Trophoblast cell (in vitro differentiated cells and primary cell): ENCODE data around the gene MAPK8IP2.

Experiments
- DNase-seq, 2 donors: peaks; one replicate each; pipeline ENCODE4 v3.0.0-alpha.2; 2016
- H2AFZ ChIP-seq: 2 replicates; pipeline ENCODE4 v1.6.1; 2013; ENCODE audit warnings: low read length, moderate library complexity, mild to moderate bottlenecking; ENCODE audit not compliant: insufficient read depth, poor library complexity
- H2AK5ac ChIP-seq: 2 replicates; pipeline ENCODE4 v1.6.1; 2013; ENCODE audit warnings: mild to moderate bottlenecking, low read length
- H2BK120ac ChIP-seq: 2 replicates; pipeline ENCODE4 v1.6.1; 2013; ENCODE audit warnings: low read length, mild to moderate bottlenecking, moderate library complexity; ENCODE audit not compliant: insufficient read depth, poor library complexity
- H2BK12ac ChIP-seq: 2 replicates; pipeline ENCODE4 v1.6.1; 2013; ENCODE audit warnings: mild to moderate bottlenecking, low read length, moderate library complexity
- H2BK5ac ChIP-seq: 2 replicates; pipeline ENCODE4 v1.6.1; 2013; ENCODE audit warnings: low read length, low read depth, moderate library complexity, mild to moderate bottlenecking; ENCODE audit not compliant: poor library complexity
- H3K14ac ChIP-seq: 2 replicates; pipeline ENCODE4 v1.6.1; 2013; ENCODE audit warnings: mild to moderate bottlenecking, low read length
- H3K18ac ChIP-seq: 2 replicates; pipeline ENCODE4 v1.6.1; 2013; ENCODE audit warnings: mild to moderate bottlenecking, low read length
- H3K23ac ChIP-seq: 2 replicates; pipeline ENCODE4 v1.6.1; 2013; ENCODE audit warnings: low read length
- H3K27ac ChIP-seq: 2 replicates; pipeline ENCODE4 v1.5.1; 2013; ENCODE audit warnings: low read depth, mild to moderate bottlenecking, inconsistent platforms, low read length, moderate library complexity
- H3K27me3 ChIP-seq: 2 replicates; pipeline ENCODE4 v1.6.1; 2013; ENCODE audit warnings: inconsistent platforms, mild to moderate bottlenecking, low read length, moderate library complexity; ENCODE audit not compliant: insufficient read depth
- H3K36me3 ChIP-seq, 2 experiments: 1 replicate in 1 of 2; 2 replicates in 1 of 2; pipeline ENCODE4 v1.6.1; 2013; ENCODE audit warnings: low read length in 2 of 2, mild to moderate bottlenecking in 2 of 2, moderate library complexity in 1 of 2; ENCODE audit not compliant: insufficient read depth in 2 of 2, control insufficient read depth in 1 of 2
- H3K4ac ChIP-seq: 2 replicates; pipeline ENCODE4 v1.6.1; 2013; ENCODE audit warnings: low read depth, mild to moderate bottlenecking, low read length, moderate library complexity
- H3K4me1 ChIP-seq, 2 experiments: 1 replicate in 1 of 2; 2 replicates in 1 of 2; pipeline ENCODE4 v1.6.1; 2013; ENCODE audit warnings: low read length in 2 of 2, mild to moderate bottlenecking in 2 of 2, moderate library complexity in 1 of 2; ENCODE audit not compliant: insufficient read depth in 2 of 2, control insufficient read depth in 1 of 2
- H3K4me2 ChIP-seq: 2 replicates; pipeline ENCODE4 v1.6.1; 2013; ENCODE audit warnings: inconsistent platforms, mild to moderate bottlenecking, low read length, moderate library complexity
- H3K4me3 ChIP-seq: 2 replicates; pipeline ENCODE4 v1.5.1; 2013; ENCODE audit warnings: mild to moderate bottlenecking, low read depth, low read length, inconsistent platforms
- H3K79me1 ChIP-seq: one replicate; pipeline ENCODE4 v1.6.1; 2013; ENCODE audit warnings: low read length
- H3K79me2 ChIP-seq: 2 replicates; pipeline ENCODE4 v1.6.1; 2013; ENCODE audit warnings: low read length, mild to moderate bottlenecking; ENCODE audit not compliant: control insufficient read depth, insufficient read depth, poor library complexity
- H3K9ac ChIP-seq: 2 replicates; pipeline ENCODE4 v1.6.1; 2013; ENCODE audit warnings: mild to moderate bottlenecking, low read length
- H3K9me3 ChIP-seq: 2 replicates; pipeline ENCODE4 v1.6.1; 2013; ENCODE audit warnings: low read depth, mild to moderate bottlenecking, control low read depth, inconsistent platforms, low read length; ENCODE audit not compliant: insufficient read depth
- H4K12ac ChIP-seq: 2 replicates; pipeline ENCODE4 v1.6.1; 2013; ENCODE audit warnings: low read depth, mild to moderate bottlenecking, low read length, moderate library complexity
- H4K8ac ChIP-seq: 2 replicates; pipeline ENCODE4 v1.6.1; 2013; ENCODE audit warnings: low read depth, mild to moderate bottlenecking, low read length, moderate library complexity
- H4K91ac ChIP-seq: one replicate; pipeline ENCODE4 v1.6.1; 2013; ENCODE audit warnings: low read depth, mild to moderate bottlenecking, low read length, moderate library complexity
- WGBS: extraction: QIAGEN DNeasy Blood & Tissue Kit; methylation state at CpG from one replicate; pipeline ENCODE4 v1.1.7; 2013; ENCODE audit warnings: missing lambda C conversion rate; ENCODE audit not compliant: insufficient read length, insufficient coverage; ENCODE audit errors: extremely low coverage; 5-methylcytosine and 5-hydroxymethylcytosine counted together

Gene MAPK8IP2

DNA sequence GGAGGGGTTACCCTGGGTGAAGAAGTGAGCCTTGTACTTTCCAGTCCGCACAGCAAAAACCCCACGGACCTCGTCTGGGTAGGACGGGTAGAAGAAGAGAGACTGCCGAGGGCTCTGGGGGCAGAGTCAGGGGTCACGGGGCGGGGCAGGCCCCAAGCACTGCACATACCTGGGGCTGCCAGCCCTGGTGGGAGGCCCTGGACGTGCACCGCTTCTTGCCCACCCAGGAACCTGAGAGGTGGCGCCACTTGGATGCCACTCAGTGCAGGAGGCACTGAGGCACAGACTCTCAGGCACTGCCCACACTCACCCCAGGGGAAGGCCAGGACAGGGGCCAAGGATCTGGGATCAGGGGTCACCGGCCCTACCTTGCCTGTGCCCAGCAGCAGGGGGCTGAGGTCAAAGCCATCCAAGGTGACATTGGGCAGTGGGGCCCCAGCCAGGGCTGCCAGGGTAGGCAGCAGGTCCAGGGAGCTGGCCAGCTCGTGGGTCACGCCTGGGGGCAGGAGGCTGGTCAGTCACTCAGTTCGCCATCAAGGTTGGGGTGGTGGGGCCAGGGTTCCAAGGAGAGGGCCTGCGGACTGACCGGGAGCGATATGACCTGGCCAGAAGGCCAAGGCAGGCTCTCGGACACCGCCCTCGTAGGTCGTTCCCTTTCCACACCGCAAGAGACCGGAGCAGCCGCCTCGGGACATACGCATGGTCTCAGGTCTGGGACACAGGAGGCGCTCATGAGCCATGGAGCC is 25.1 kb downstream of the MAPK8IP2 start:
- H2BK120ac ChIP-seq, result no peak overlapping the region
- H3K9ac ChIP-seq, result no peak overlapping the region
- H3K27ac ChIP-seq, result no peak overlapping the region
- H4K12ac ChIP-seq, result no peak overlapping the region
- H3K14ac ChIP-seq, result no peak overlapping the region
- H3K4me2 ChIP-seq, result no peak overlapping the region
- no peak overlapping the region for H2AFZ ChIP-seq
- no peak overlapping the region for H2BK12ac ChIP-seq
- H3K18ac ChIP-seq, result no peak overlapping the region
- no peak overlapping the region for H3K23ac ChIP-seq
- no peak overlapping the region for H2BK5ac ChIP-seq
- peaks cover 9 to 13% of the 10 kb centered on the region in 2 experiments for H3K36me3 ChIP-seq
- H3K4me3 ChIP-seq, result no peak overlapping the region
- peaks cover 5% of the 10 kb centered on the region for H3K79me2 ChIP-seq
- DNase-seq, result no peak
- H4K8ac ChIP-seq, result no peak overlapping the region
- peaks cover 7% of the 10 kb centered on the region for H3K79me1 ChIP-seq
- H3K27me3 ChIP-seq, result no peaks in the 10 kb centered on the region
- H3K9me3 ChIP-seq, result peaks cover 5% of the 10 kb centered on the region
- no peak overlapping the region for H4K91ac ChIP-seq
- H2AK5ac ChIP-seq, result no peak overlapping the region
- no peak overlapping the region for H3K4ac ChIP-seq
- peaks cover 12 to 13% of the 10 kb centered on the region in 2 experiments for H3K4me1 ChIP-seq
- whole genome bisulfite sequencing, result no CpG with 5 or more reads among the region's 27 CpGs

DNA sequence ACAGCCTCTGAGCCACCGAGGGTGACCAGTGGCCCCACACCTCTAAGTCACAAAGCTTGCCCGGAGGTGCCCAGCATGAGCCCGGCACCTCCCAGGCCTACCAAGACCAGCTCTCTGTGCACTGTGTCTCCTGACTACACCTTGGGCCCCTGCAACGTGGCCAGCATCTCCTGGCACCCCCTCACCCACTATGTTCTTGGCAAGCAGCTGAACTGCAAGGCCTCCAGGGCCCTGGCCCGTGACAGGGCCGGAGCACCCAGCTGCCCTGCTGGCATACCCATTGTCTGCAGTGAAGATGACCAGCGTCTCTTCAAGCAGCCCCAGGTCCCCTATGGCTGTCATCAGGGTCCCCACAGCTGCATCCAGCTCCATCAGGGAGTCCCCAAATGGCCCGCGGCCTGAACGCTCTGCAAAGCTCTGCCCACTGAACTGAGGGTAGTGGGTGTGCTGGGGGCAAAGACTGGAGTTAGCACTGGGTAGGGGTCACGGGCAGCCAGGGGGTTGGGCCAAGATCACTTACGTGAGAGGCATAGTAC is 25.8 kb downstream of the MAPK8IP2 start:
- no peak for DNase-seq
- peaks cover 7% of the 10 kb centered on the region for H3K79me1 ChIP-seq
- peak overlapping the region; percentile 24 for H3K4me3 ChIP-seq
- no peak overlapping the region for H3K4ac ChIP-seq
- no peak overlapping the region for H3K4me2 ChIP-seq
- no peak overlapping the region for H2AFZ ChIP-seq
- H2AK5ac ChIP-seq, result no peak overlapping the region
- peaks cover 5% of the 10 kb centered on the region for H3K79me2 ChIP-seq
- peaks cover 12 to 13% of the 10 kb centered on the region in 2 experiments for H3K4me1 ChIP-seq
- no peak overlapping the region for H3K18ac ChIP-seq
- no peak overlapping the region for H3K23ac ChIP-seq
- no peak overlapping the region for H4K12ac ChIP-seq
- no peaks in the 10 kb centered on the region for H3K27me3 ChIP-seq
- peaks cover 9 to 13% of the 10 kb centered on the region in 2 experiments for H3K36me3 ChIP-seq
- H4K8ac ChIP-seq, result no peak overlapping the region
- no peak overlapping the region for H2BK12ac ChIP-seq
- peaks cover 5% of the 10 kb centered on the region for H3K9me3 ChIP-seq
- WGBS, result no CpG with 5 or more reads among the region's 12 CpGs
- H3K27ac ChIP-seq, result no peak overlapping the region
- H4K91ac ChIP-seq, result no peak overlapping the region
- H2BK5ac ChIP-seq, result no peak overlapping the region
- H3K14ac ChIP-seq, result no peak overlapping the region
- H2BK120ac ChIP-seq, result no peak overlapping the region
- no peak overlapping the region for H3K9ac ChIP-seq

DNA sequence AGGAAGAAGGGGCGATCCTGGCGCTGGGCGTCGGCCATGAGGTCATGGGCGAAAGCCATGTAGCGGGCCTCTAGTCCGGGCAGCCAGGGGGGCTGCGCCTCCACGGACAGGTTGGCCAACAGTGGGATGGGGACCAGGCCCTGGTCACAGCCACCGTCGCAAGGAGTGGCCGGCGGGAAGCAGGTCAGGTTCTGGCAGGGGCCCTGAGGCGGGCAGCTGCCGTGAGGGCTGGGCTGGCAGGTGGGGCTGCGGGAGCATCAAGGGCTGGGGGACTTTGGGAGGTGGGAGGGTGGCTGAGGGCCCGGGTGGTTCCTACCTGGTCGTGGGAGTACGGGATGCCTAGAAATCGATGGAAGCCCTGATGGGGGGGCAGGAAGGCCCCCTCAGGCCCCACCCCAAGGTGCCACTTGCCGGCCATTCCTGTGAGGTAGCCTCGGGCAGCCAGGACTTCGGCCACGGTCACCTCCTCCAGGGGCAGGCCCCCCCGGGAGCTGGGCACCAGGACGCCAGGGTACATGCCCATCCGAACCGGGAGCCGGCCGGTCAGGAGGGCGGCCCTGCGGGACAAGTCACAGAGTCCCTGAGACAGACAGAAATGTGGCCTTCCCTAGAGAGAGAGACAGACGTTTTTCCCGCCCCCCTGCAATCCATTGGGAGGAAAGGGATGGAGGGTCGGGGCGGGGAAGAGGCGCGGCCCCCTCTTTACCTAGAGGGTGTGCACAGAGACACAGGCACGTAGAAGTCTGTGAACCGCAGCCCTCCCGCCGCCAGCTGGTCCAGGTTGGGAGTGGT is 26.5 kb downstream of the MAPK8IP2 start:
- no peak overlapping the region for H3K27ac ChIP-seq
- no peak for DNase-seq
- H3K18ac ChIP-seq, result peak overlapping the region; percentile 76
- no peak overlapping the region for H2BK5ac ChIP-seq
- H2BK12ac ChIP-seq, result no peak overlapping the region
- H3K4me2 ChIP-seq, result peak overlapping the region; percentile 91
- no CpG with 5 or more reads among the region's 42 CpGs for WGBS
- peaks cover 7% of the 10 kb centered on the region for H3K79me1 ChIP-seq
- H3K36me3 ChIP-seq, result peaks cover 9 to 13% of the 10 kb centered on the region in 2 experiments
- peak overlapping the region; percentile 75 for H3K4me3 ChIP-seq
- no peaks in the 10 kb centered on the region for H3K27me3 ChIP-seq
- H3K4ac ChIP-seq, result no peak overlapping the region
- peak overlapping the region; percentile 84 for H4K8ac ChIP-seq
- peak overlapping the region; percentile 67 for H2AK5ac ChIP-seq
- peaks cover 12 to 13% of the 10 kb centered on the region in 2 experiments for H3K4me1 ChIP-seq
- H4K12ac ChIP-seq, result peak overlapping the region; percentile 52
- peak overlapping the region; percentile 91 for H2AFZ ChIP-seq
- H3K79me2 ChIP-seq, result peaks cover 5% of the 10 kb centered on the region
- peak overlapping the region; percentile 3 for H3K9ac ChIP-seq
- H3K23ac ChIP-seq, result no peak overlapping the region
- H3K9me3 ChIP-seq, result peaks cover 5% of the 10 kb centered on the region
- H4K91ac ChIP-seq, result peak overlapping the region; percentile 65
- peak overlapping the region; percentile 61 for H2BK120ac ChIP-seq
- peak overlapping the region; percentile 80 for H3K14ac ChIP-seq

DNA sequence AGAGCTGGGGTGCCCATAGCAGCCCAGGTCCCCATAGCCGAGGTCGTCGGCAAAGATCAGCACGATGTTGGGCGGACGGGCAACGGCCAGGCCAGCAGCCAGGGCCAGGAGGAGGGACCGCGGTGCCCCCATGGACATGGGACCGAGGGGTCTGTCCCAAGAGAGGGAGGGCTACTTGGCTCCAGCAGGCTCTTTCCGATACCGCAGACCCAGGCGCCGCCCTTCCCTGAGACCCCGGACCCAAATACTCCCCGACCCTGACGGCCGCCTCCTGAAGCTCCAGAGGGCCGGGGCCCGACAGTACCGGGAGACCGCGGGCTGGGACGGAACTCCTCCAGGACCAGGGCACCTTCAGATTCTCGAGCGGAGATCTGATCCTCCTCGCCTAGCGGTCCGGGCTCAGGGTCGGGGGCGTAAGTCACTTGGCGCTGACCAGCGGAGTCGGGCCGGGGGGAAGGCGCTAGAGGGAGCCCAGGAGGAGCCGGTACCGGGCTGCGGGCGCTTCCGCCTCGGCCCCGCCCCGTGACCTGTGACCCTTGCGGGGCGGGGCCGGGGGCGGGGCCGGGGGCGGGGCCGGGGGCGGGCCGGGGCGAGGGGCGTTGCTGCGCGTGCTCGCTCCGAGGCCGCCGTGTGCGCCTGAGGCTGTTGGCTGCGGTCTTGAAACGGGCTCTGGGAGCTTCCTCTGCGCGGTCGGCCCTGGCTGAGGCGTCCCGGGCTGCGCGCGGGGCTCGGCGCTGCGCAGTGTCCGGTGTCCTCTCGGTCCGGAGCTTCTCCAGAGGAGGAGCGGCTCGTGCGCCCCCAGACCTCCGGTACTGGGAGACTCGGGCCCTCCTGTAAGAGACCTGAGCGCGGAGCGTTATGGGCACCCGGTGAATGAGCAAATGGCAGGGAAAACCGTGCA is 27.3 kb downstream of the MAPK8IP2 start, which contains the start of gene ARSA:
Gene ARSA, minus strand, starts transcription at position 511 of the 901 bp plus-strand sequence. Its CDS starts 373 bp downstream, at position 138.
- Histone ChIP-seq H2BK5ac (peak within 1 kb of the TSS; percentile 38), H2BK12ac (peak within 1 kb of the TSS; percentile 20), H3K27ac (peak within 1 kb of the TSS; percentile 18), H4K12ac (peak within 1 kb of the TSS; percentile 52), H3K18ac (peak within 1 kb of the TSS; percentile 76), H4K91ac (peak within 1 kb of the TSS; percentile 65), H2BK120ac (peak within 1 kb of the TSS; percentile 61), H3K4me2 (peak within 1 kb of the TSS; percentile 91), H3K9ac (peak within 1 kb of the TSS; percentile 41), H3K79me1 (peaks cover 7% of the 10 kb centered on the region), H3K4ac (peak within 1 kb of the TSS; percentile 28), H2AFZ (peak within 1 kb of the TSS; percentile 91), H3K36me3 (peaks cover 9 to 13% of the 10 kb centered on the region in 2 experiments), H3K79me2 (peaks cover 5% of the 10 kb centered on the region), H3K9me3 (peaks cover 5% of the 10 kb centered on the region), H3K14ac (peak within 1 kb of the TSS; percentile 80), H3K4me3 (peak within 1 kb of the TSS; percentile 75), H4K8ac (peak within 1 kb of the TSS; percentile 84), H3K27me3 (no peaks in the 10 kb centered on the region), H3K23ac (peak within 1 kb of the TSS; percentile 1), H2AK5ac (peak within 1 kb of the TSS; percentile 67), H3K4me1 (peaks cover 12 to 13% of the 10 kb centered on the region in 2 experiments)
- DNase-seq, result peak; percentile 77 to 88
- WGBS, result no CpG with 5 or more reads among the region's 88 CpGs
